Measurements from ENCODE around the gene CMIP. TPM values are rescaled to one million over a fixed set of nuclear protein-coding genes. Genes with fewer than 3 reads are reported as not detected.

Gene CMIP
- polyA plus RNA-seq, 1 of the 3 experiments (the other 2 are of a cell fraction), result 5.4 TPM

DNA sequence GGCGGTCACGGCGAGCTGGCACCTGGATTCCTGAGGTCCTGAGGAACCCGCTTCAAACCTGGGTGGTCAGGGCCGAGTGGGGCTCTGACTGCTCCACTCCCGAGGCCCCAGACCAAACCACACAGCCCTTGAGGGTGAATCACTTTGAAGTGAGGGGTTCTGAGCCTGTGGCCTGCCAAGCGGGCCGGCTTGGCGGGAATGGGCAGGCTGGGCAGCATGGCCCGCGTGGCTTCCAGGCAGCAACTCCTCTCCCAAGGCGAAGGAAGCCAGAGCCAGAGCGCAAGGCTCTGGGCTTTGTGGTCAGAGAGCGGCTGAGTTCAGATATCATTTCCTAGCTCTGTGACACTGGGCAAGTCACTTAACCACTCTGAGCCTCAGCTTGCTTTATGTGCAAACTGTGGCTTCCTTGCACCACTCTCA lies 42.7 kb downstream of the CMIP start (continued):
- TF ChIP-seq FOSL2 (IDR thresholded peaks at IDR 0.05; ENCODE audit: borderline replicate concordance, low read depth) (no peak), FOXM1 (IDR thresholded peaks at IDR 0.05; ENCODE audit: low read depth) (no peak), RXRA (IDR thresholded peaks at IDR 0.05; ENCODE audit: borderline replicate concordance, low read depth) (no peak), TAF1 (IDR thresholded peaks at IDR 0.05; ENCODE audit: borderline replicate concordance, low read depth, low read length) (no peak), YY1 (IDR thresholded peaks at IDR 0.05; ENCODE audit: low read depth) (no peak), SMC3 (IDR thresholded peaks at IDR 0.05; ENCODE audit: low read depth, low read length) (no peak)
- TF ChIP-seq, protein P1, sequence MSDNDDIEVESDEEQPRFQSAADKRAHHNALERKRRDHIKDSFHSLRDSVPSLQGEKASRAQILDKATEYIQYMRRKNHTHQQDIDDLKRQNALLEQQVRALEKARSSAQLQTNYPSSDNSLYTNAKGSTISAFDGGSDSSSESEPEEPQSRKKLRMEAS (IDR thresholded peaks at IDR 0.05; ENCODE audit: low read depth), result no peak
- TF ChIP-seq, protein P2, sequence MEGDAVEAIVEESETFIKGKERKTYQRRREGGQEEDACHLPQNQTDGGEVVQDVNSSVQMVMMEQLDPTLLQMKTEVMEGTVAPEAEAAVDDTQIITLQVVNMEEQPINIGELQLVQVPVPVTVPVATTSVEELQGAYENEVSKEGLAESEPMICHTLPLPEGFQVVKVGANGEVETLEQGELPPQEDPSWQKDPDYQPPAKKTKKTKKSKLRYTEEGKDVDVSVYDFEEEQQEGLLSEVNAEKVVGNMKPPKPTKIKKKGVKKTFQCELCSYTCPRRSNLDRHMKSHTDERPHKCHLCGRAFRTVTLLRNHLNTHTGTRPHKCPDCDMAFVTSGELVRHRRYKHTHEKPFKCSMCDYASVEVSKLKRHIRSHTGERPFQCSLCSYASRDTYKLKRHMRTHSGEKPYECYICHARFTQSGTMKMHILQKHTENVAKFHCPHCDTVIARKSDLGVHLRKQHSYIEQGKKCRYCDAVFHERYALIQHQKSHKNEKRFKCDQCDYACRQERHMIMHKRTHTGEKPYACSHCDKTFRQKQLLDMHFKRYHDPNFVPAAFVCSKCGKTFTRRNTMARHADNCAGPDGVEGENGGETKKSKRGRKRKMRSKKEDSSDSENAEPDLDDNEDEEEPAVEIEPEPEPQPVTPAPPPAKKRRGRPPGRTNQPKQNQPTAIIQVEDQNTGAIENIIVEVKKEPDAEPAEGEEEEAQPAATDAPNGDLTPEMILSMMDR (IDR thresholded peaks at IDR 0.05), result no peak

GRCh38 chr16:81488687-81489411 lies 44.2 kb downstream of the CMIP start:
- H4K20me1 ChIP-seq (ENCODE audit: insufficient read depth), result peaks cover 49% of the 10 kb centered on the region; the same call in 1 of the 2 replicates
- H3K4me1 ChIP-seq (ENCODE audit: control insufficient read depth in 1 of 2, insufficient read depth in 2 of 2, low read depth in 1 of 2, low read length in 1 of 2), result peaks cover 5 to 78% of the 10 kb centered on the region in 2 experiments
- no peak for TF ChIP-seq EP300 (IDR thresholded peaks at IDR 0.05; ENCODE audit: borderline replicate concordance in 1 of 2, low read depth in 1 of 2, low read length in 1 of 2)
- H3K9me3 ChIP-seq, result no peaks in the 10 kb centered on the region
- WGBS (ENCODE audit: low lambda C conversion rate), result 90% methylated on average over 7 of the region's 7 CpGs
- ChIA-PET POLR2A (interaction anchor here (0.9 kb wide), 1 partner anchor 27 kb away, joined by 5 read pairs; no protein-coding TSS in a partner anchor), CTCF (interaction anchor here (0.7 kb wide), 1 partner anchor 16 kb away, joined by 3 read pairs; no protein-coding TSS in a partner anchor)
- peaks cover 13% of the 10 kb centered on the region; the same call in 1 of the 2 replicates for H3K79me2 ChIP-seq (ENCODE audit: insufficient read depth)
- no peaks in the 10 kb centered on the region for H3K27me3 ChIP-seq (ENCODE audit: insufficient read depth)
- no peaks in the 10 kb centered on the region for H3K36me3 ChIP-seq (replicated peaks in 1 of 2; ENCODE audit: control insufficient read depth in 1 of 2, insufficient read depth in 2 of 2, low read length in 1 of 2)
- H3K4me3 ChIP-seq (ENCODE audit: low read depth in 2 of 2, low read length in 1 of 2), result no peak overlapping the region
- H3F3A ChIP-seq (replicated peaks; ENCODE audit: insufficient read depth), result peaks cover under 1% of the 10 kb centered on the region
- no peak overlapping the region for H3K9ac ChIP-seq
- H2AFZ ChIP-seq (ENCODE audit: low read depth), result no peak overlapping the region
- no peak overlapping the region for H3K4me2 ChIP-seq
- no peaks in the 10 kb centered on the region for H3K9me2 ChIP-seq
- no peak for DNase-seq
- H3K27ac ChIP-seq (ENCODE audit: low read depth in 2 of 2, low read length in 1 of 2), result peak overlapping the region in 1 of 2 experiments; percentile 67; a peak in 2 of 4 replicates

- no peak overlapping the region for H3K9ac ChIP-seq
- no peak overlapping the region for H3K4me3 ChIP-seq (ENCODE audit: low read depth in 2 of 2, low read length in 1 of 2)
- peaks cover 11% of the 10 kb centered on the region; the same call in 1 of the 2 replicates for H3K79me2 ChIP-seq (ENCODE audit: insufficient read depth)
- no peaks in the 10 kb centered on the region for H3K9me3 ChIP-seq
- H3K27ac ChIP-seq (ENCODE audit: low read depth in 2 of 2, low read length in 1 of 2), result no peak overlapping the region
- DNase-seq, result no peak
- no peak overlapping the region for H2AFZ ChIP-seq (ENCODE audit: low read depth)
- WGBS (ENCODE audit: low lambda C conversion rate), result 91% methylated on average over 12 of the region's 12 CpGs
- H3K9me2 ChIP-seq, result no peaks in the 10 kb centered on the region
- H3K4me1 ChIP-seq (ENCODE audit: control insufficient read depth in 1 of 2, insufficient read depth in 2 of 2, low read depth in 1 of 2, low read length in 1 of 2), result peaks cover 9 to 78% of the 10 kb centered on the region in 2 experiments
- TF ChIP-seq USF2 (IDR thresholded peaks at IDR 0.05; ENCODE audit: borderline replicate concordance, low read depth, low read length) (no peak), YY1 (IDR thresholded peaks at IDR 0.05; ENCODE audit: low read depth) (no peak), GATA2 (CRISPR knock-in tag; IDR thresholded peaks at IDR 0.05) (no peak), TEAD4 (IDR thresholded peaks at IDR 0.05; ENCODE audit: borderline replicate concordance, insufficient read depth) (no peak)
- TF ChIP-seq, protein P3, sequence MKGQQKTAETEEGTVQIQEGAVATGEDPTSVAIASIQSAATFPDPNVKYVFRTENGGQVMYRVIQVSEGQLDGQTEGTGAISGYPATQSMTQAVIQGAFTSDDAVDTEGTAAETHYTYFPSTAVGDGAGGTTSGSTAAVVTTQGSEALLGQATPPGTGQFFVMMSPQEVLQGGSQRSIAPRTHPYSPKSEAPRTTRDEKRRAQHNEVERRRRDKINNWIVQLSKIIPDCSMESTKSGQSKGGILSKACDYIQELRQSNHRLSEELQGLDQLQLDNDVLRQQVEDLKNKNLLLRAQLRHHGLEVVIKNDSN (IDR thresholded peaks at IDR 0.05; ENCODE audit: borderline replicate concordance, low read depth), result no peak
- TF ChIP-seq, protein P1 (IDR thresholded peaks at IDR 0.05; ENCODE audit: low read depth), result no peak
- H3K27me3 ChIP-seq (ENCODE audit: insufficient read depth), result no peaks in the 10 kb centered on the region
- no peaks in the 10 kb centered on the region for H3K36me3 ChIP-seq (replicated peaks in 1 of 2; ENCODE audit: control insufficient read depth in 1 of 2, insufficient read depth in 2 of 2, low read length in 1 of 2)
- no peak overlapping the region for H3K4me2 ChIP-seq
- ChIA-PET POLR2A (interaction anchor here (0.9 kb wide), 1 partner anchor 26 kb away, joined by 5 read pairs; no protein-coding TSS in a partner anchor), CTCF (no interaction called here)
- peaks cover 3% of the 10 kb centered on the region for H3F3A ChIP-seq (replicated peaks; ENCODE audit: insufficient read depth)
- H4K20me1 ChIP-seq (ENCODE audit: insufficient read depth), result peaks cover 55% of the 10 kb centered on the region
Observed at GRCh38 chr16:81489547-81490267, 45.1 kb downstream of the CMIP start.

Measured in SK-N-SH (cell line).